Measurements from ENCODE around the gene ALPK1.
"Not testable (repeated sequence)": the region's sequence is repeated elsewhere in the genome, so short reads cannot be mapped to it uniquely, and the experiment has no call there.

ALPK1 gene

DNA sequence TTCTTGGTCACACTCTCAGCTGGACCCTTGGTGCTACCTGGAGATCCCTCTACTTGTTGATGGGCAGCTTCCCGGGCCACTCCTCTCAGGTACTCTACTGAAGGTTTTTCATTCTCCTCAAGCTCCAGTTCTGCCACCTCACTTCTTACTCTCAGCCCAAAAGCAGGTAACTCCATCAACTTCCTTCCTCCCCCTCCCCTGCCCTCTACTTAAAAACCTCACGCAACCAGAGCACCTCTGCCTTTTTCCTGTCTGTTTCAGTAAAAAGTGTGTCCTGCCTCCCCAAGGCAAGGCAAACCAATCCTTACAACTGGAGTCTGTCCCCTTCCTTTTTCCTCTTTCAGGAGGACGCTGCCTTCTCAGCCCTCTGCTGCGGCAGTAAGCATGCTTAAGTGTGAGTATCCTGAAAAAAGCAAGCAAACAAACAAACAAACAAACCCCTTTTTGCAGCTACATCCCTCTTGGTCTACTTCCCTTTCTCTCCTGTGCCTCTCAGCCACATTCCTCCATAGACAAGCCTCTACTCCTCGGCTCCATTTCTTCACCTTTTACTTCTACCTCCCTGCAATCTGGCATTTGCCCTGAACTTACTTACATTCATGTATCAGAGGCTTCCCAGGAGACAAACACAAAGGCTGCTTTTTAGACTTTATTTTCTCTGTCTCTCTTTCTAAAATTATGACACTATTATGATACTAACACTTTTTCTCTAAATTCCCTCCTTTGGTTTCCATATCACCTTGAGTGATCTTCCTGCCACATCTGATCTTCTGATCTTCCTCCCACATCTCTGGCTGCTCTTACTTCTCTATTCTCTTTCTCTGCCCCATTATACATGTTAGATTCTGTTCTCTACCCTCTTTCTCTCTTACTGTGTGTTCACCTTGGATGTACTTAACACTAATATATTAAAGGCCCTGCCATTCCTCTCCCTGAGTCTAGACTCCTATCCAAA lies 5.4 kb downstream of the ALPK1 start:
- TF ChIP-seq EZH2 (IDR thresholded peaks at IDR 0.05; ENCODE audit: borderline replicate concordance, low read depth, low read length, severe bottlenecking): no peak
- TF ChIP-seq, protein P1, sequence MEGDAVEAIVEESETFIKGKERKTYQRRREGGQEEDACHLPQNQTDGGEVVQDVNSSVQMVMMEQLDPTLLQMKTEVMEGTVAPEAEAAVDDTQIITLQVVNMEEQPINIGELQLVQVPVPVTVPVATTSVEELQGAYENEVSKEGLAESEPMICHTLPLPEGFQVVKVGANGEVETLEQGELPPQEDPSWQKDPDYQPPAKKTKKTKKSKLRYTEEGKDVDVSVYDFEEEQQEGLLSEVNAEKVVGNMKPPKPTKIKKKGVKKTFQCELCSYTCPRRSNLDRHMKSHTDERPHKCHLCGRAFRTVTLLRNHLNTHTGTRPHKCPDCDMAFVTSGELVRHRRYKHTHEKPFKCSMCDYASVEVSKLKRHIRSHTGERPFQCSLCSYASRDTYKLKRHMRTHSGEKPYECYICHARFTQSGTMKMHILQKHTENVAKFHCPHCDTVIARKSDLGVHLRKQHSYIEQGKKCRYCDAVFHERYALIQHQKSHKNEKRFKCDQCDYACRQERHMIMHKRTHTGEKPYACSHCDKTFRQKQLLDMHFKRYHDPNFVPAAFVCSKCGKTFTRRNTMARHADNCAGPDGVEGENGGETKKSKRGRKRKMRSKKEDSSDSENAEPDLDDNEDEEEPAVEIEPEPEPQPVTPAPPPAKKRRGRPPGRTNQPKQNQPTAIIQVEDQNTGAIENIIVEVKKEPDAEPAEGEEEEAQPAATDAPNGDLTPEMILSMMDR (IDR thresholded peaks at IDR 0.05; ENCODE audit: borderline replicate concordance, extremely low read depth, low read length, poor library complexity, severe bottlenecking): no peak
- H2AFZ ChIP-seq (ENCODE audit: low read depth, low read length): no peak overlapping the region
- H4K20me1 ChIP-seq (ENCODE audit: insufficient read depth, low read length): no peaks in the 10 kb centered on the region
- H3K36me3 ChIP-seq (ENCODE audit: insufficient read depth, low read length): peaks cover 8% of the 10 kb centered on the region; the same call in 1 of the 2 replicates
- H3K27me3 ChIP-seq (ENCODE audit: insufficient read depth, low read length, poor library complexity): no peaks in the 10 kb centered on the region
- ATAC-seq (ENCODE audit: insufficient read depth, low read depth): no peak
- H3K9ac ChIP-seq (ENCODE audit: low read depth, low read length): no peak overlapping the region
- no peak overlapping the region for H3K4me3 ChIP-seq (ENCODE audit: low read depth in 1 of 2, low read length in 2 of 2)
- no peaks in the 10 kb centered on the region for H3K9me3 ChIP-seq (ENCODE audit: insufficient read depth, low read length, severe bottlenecking)
- peaks cover 14% of the 10 kb centered on the region for H3K79me2 ChIP-seq (ENCODE audit: insufficient read depth, low read length)
- no peak overlapping the region for H3K27ac ChIP-seq (ENCODE audit: low read length)
- no peak for DNase-seq
- peaks cover 21% of the 10 kb centered on the region for H3K4me1 ChIP-seq (ENCODE audit: insufficient read depth, low read length)
- no peak overlapping the region for H3K4me2 ChIP-seq (ENCODE audit: insufficient read depth, low read length)

DNA sequence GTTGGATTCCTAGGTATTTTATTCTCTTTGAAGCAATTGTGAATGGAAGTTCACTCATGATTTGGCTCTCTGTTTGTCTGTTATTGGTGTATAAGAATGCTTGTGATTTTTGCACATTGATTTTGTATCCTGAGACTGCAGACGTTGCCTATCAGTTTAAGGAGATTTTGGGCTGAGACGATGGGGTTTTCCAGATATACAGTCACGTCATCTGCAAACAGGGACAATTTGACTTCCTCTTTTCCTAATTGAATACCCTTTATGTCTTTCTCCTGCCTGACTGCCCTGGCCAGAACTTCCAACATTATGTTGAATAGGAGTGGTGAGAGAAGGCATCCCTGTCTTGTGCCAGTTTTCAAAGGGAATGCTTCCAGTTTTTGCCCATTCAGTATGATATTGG lies 8.3 kb downstream of the ALPK1 start:
- not testable (repeated sequence) for H3K79me2 ChIP-seq (ENCODE audit: insufficient read depth, low read length); DNase-seq; H3K9ac ChIP-seq (ENCODE audit: low read depth, low read length); H3K27ac ChIP-seq (ENCODE audit: low read length); H3K4me3 ChIP-seq (ENCODE audit: low read depth in 1 of 2, low read length in 2 of 2); H2AFZ ChIP-seq (ENCODE audit: low read depth, low read length); H3K36me3 ChIP-seq (ENCODE audit: insufficient read depth, low read length); H3K4me1 ChIP-seq (ENCODE audit: insufficient read depth, low read length); H3K27me3 ChIP-seq (ENCODE audit: insufficient read depth, low read length, poor library complexity); H3K4me2 ChIP-seq (ENCODE audit: insufficient read depth, low read length); H3K9me3 ChIP-seq (ENCODE audit: insufficient read depth, low read length, severe bottlenecking); ATAC-seq (ENCODE audit: insufficient read depth, low read depth); H4K20me1 ChIP-seq (ENCODE audit: insufficient read depth, low read length)

DNA sequence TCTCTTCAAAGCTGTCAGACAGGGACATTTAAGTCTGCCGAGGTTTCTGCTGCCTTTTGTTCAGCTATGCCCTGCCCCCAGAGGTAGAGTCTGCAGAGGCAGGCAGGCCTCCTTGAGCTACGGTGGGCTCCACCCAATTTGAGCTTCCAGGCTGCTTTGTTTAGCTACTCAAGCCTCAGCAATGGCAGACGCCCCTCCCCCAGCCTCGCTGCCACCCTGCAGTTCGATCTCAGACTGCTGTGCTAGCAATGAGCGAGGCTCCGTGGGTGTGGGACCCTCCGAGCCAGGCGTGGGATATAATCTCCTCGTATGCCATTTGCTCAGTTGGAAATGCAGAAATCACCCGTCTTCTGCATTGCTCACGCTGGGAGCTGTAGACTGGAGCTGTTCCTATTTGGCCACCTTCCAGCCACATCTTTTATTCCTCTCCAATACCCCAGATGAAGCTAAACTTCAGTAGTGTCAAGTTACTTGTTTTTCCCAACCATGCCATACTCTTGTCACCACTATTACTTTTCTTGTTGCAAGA lies 12.2 kb downstream of the ALPK1 start:
- H3K9ac ChIP-seq (ENCODE audit: low read depth, low read length); H3K4me1 ChIP-seq (ENCODE audit: insufficient read depth, low read length); H2AFZ ChIP-seq (ENCODE audit: low read depth, low read length); H3K36me3 ChIP-seq (ENCODE audit: insufficient read depth, low read length); H3K9me3 ChIP-seq (ENCODE audit: insufficient read depth, low read length, severe bottlenecking); DNase-seq; H3K79me2 ChIP-seq (ENCODE audit: insufficient read depth, low read length); H3K4me3 ChIP-seq (ENCODE audit: low read depth in 1 of 2, low read length in 2 of 2); H3K27me3 ChIP-seq (ENCODE audit: insufficient read depth, low read length, poor library complexity); ATAC-seq (ENCODE audit: insufficient read depth, low read depth); H4K20me1 ChIP-seq (ENCODE audit: insufficient read depth, low read length); H3K4me2 ChIP-seq (ENCODE audit: insufficient read depth, low read length); H3K27ac ChIP-seq (ENCODE audit: low read length): not testable (repeated sequence)

DNA sequence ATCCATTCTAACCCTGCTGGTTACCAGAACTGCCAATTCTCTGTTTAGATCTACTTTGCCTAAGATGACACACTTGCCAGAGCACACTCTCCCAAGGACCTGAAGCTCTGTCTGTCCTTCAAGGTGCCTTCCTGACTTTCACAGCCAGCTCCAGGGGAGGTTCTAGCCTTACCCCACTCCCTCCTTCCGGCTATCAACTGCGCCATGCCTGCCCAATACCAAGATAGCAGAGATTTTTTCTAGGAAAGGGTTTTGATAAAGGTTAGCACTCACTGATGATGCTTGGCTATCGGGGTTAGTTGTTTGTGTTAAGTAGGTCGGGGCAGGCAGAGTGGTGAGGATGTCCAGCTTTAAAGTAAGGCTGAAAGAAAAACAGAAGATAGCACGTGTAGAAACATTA lies 14.3 kb downstream of the ALPK1 start:
- ATAC-seq (ENCODE audit: insufficient read depth, low read depth) (no peak), DNase-seq (no peak)
- H3K4me3 ChIP-seq (ENCODE audit: low read depth in 1 of 2, low read length in 2 of 2): no peak overlapping the region
- H4K20me1 ChIP-seq (ENCODE audit: insufficient read depth, low read length): no peaks in the 10 kb centered on the region
- H3K79me2 ChIP-seq (ENCODE audit: insufficient read depth, low read length): 0 out of 2 replicates have a peak, but pooled peaks cover 2% of the 10 kb centered on the region
- H2AFZ ChIP-seq (ENCODE audit: low read depth, low read length): no peak overlapping the region
- peaks cover 7% of the 10 kb centered on the region; the same call in 1 of the 2 replicates for H3K36me3 ChIP-seq (ENCODE audit: insufficient read depth, low read length)
- no peak overlapping the region for H3K4me2 ChIP-seq (ENCODE audit: insufficient read depth, low read length)
- H3K27ac ChIP-seq (ENCODE audit: low read length): no peak overlapping the region
- no peaks in the 10 kb centered on the region for H3K27me3 ChIP-seq (ENCODE audit: insufficient read depth, low read length, poor library complexity)
- H3K4me1 ChIP-seq (ENCODE audit: insufficient read depth, low read length): no peaks in the 10 kb centered on the region
- H3K9ac ChIP-seq (ENCODE audit: low read depth, low read length): no peak overlapping the region
- TF ChIP-seq EZH2 (IDR thresholded peaks at IDR 0.05; ENCODE audit: borderline replicate concordance, low read depth, low read length, severe bottlenecking): no peak
- TF ChIP-seq, protein P1 (IDR thresholded peaks at IDR 0.05; ENCODE audit: borderline replicate concordance, extremely low read depth, low read length, poor library complexity, severe bottlenecking): no peak
- H3K9me3 ChIP-seq (ENCODE audit: insufficient read depth, low read length, severe bottlenecking): no peaks in the 10 kb centered on the region
